Body of pancreas (tissue), 4 donors: ENCODE data around the gene TUT4. TPM values are rescaled to one million over a fixed set of nuclear protein-coding genes. Genes with fewer than 3 reads are reported as not detected.

Source experiments
- ATAC-seq: fragments of 150-250 bp; one replicate; pipeline ENCODE4 v1.9.1; 2016
- DNase-seq, 4 donors: peaks; one replicate each; pipeline ENCODE4 v3.0.0-alpha.2; 2019
- H3K27ac ChIP-seq, 4 donors: fragments of 200-600 bp; sonication (generic); 1 replicate in 3 of 4; 2 replicates in 1 of 4; pipeline versions ENCODE4 v1.5.1 to v1.6.1; 2016 to 2019; ENCODE audit warnings: mild to moderate bottlenecking in 1 of 4, mixed read lengths in 1 of 4, moderate library complexity in 1 of 4
- H3K27me3 ChIP-seq, 2 donors: fragments of 200-600 bp; sonication (generic); one replicate each; pipeline ENCODE4 v1.6.0; 2016; ENCODE audit warnings: mild to moderate bottlenecking in 1 of 2
- H3K36me3 ChIP-seq, 2 donors: fragments of 200-600 bp; sonication (generic); replicated peaks in 1 of 2; 2 replicates each; pipeline ENCODE4 v1.5.1; 2016; ENCODE audit warnings: low read depth in 2 of 2; ENCODE audit not compliant: insufficient read depth in 1 of 2
- H3K4me1 ChIP-seq: fragments of 200-600 bp; sonication (generic); one replicate; pipeline ENCODE4 v1.6.0; 2016
- H3K4me3 ChIP-seq, 2 donors: fragments of 200-600 bp; sonication (generic); 1 replicate in 1 of 2; 2 replicates in 1 of 2; pipeline ENCODE4 v1.5.1; 2016 to 2019
- H3K9me3 ChIP-seq, 3 donors: fragments of 200-600 bp; sonication (generic); 1 replicate in 2 of 3; 2 replicates in 1 of 3; pipeline ENCODE4 v1.5.1; 2016
- CTCF ChIP-seq, 7 experiments: fragments of 450-650 bp in 4 of 7; fragments of 200-600 bp in 3 of 7; sonication (generic) in 3 of 7; IDR thresholded peaks; one replicate each; pipeline ENCODE4 v1.5.1; 2016 to 2019; ENCODE audit warnings: antibody characterized with exemption in 7 of 7
- POLR2A ChIP-seq, 3 donors: fragments of 450-650 bp; IDR thresholded peaks; one replicate each; pipeline ENCODE4 v1.6.1; 2016; ENCODE audit warnings: antibody characterized with exemption in 3 of 3, mild to moderate bottlenecking in 2 of 3
- WGBS, 2 donors: methylation state at CpG; one replicate each; pipeline ENCODE4 v1.1.5; 2017; 5-methylcytosine and 5-hydroxymethylcytosine counted together
- intact Hi-C: fragments of 100-400 bp; cut with DNase I; formaldehyde crosslinking; loops from one replicate; pipeline ENCODE4 v1.15.1; 2023
- total RNA-seq, 2 donors: library from RNA; depleted of rRNA; stranded (reverse); fragments of >200 nt; gene quantifications; one replicate each; pipeline ENCODE4 v1.1.0, GENCODE V29; 2016

The TUT4 gene
- total RNA-seq, 2 donors from 2014 or later, result 41.8 to 59.3 TPM

DNA sequence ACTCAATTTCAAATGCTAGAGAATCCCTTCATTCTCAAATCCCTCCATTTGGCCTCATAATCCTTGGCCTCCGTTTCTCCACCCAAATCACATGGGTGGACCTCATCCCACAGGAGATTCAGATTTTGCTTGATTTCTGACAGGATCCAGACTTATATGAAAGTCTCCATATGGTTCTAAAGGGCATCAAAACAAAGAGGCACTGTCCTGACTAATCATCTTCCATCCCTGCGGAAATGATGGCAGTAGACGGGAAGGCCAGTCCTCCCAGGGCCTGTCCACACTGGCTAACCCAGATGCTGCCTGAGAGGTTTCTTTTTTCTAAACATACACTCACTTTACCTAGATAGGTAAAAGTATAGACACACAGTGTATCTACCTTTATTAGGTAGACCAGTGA is 167.5 kb downstream of the TUT4 start:
- Histone ChIP-seq H3K36me3 (no peaks in the 10 kb centered on the region), H3K4me1 (no peaks in the 10 kb centered on the region), H3K4me3 (no peak overlapping the region), H3K27me3 (no peaks in the 10 kb centered on the region), H3K27ac (no peak overlapping the region), H3K9me3 (no peaks in the 10 kb centered on the region)
- DNase-seq, result no peak
- ATAC-seq, result no peak
- TF ChIP-seq POLR2A (IDR thresholded peaks at IDR 0.05), result no peak
- no peak for TF ChIP-seq CTCF (IDR thresholded peaks at IDR 0.05)
- WGBS, 2 donors, result 91 to 96% methylated on average over 3 of the region's 3 CpGs
- intact Hi-C loops, result no loop called here

Other genes starting within 250 kb of the TUT4 start
- gene CC2D1B, start 186.9 kb downstream of the TUT4 start, total RNA-seq, result 10 to 100 TPM; 23.6 to 48.5 TPM
- gene ORC1, start 148.7 kb downstream of the TUT4 start, total RNA-seq, result under 1 TPM in 1 of 2 donors, not detected in 1; 0.52 TPM
- 1 to 10 TPM; 6.7 to 8.9 TPM for gene PRPF38A, start 148.5 kb downstream of the TUT4 start, total RNA-seq
- gene GPX7, start 49.3 kb upstream of the TUT4 start, total RNA-seq, result 10 to 100 TPM in 1 of 2 donors, 1 to 10 TPM in 1; 9.6 to 22.1 TPM
- gene SHISAL2A, start 80.1 kb upstream of the TUT4 start, total RNA-seq, result not detected
- 1 to 10 TPM; 4.3 to 6.0 TPM for gene COA7, start 145.3 kb upstream of the TUT4 start, total RNA-seq
- 10 to 100 TPM; 16.3 to 16.5 TPM for gene ZYG11B, start 173.4 kb upstream of the TUT4 start, total RNA-seq